Left ventricle myocardium inferior (tissue), 1 donor: ENCODE results near the gene ALS2CL. TPM values are rescaled to one million over a fixed set of nuclear protein-coding genes. Genes with fewer than 3 reads are reported as not detected.

ENCODE experiments used
- DNase-seq: peaks from one replicate; pipeline ENCODE4 v3.0.0-alpha.2; 2020
- H3K27ac ChIP-seq: fragments of 200-600 bp; replicated peaks from 2 replicates; pipeline ENCODE4 v1.8.0; 2021
- H3K27me3 ChIP-seq: fragments of 200-600 bp; 2 replicates; pipeline ENCODE4 v1.8.0; 2021; ENCODE audit warnings: low read depth
- H3K36me3 ChIP-seq: fragments of 200-600 bp; 2 replicates; pipeline ENCODE4 v1.8.0; 2021
- H3K4me1 ChIP-seq: fragments of 200-600 bp; 2 replicates; pipeline ENCODE4 v1.8.0; 2021
- H3K4me3 ChIP-seq: fragments of 200-600 bp; 2 replicates; pipeline ENCODE4 v1.8.0; 2021; ENCODE audit warnings: mild to moderate bottlenecking, moderate library complexity
- H3K9me3 ChIP-seq: fragments of 200-600 bp; replicated peaks from 2 replicates; pipeline ENCODE4 v1.8.0; 2021
- CTCF ChIP-seq: fragments of 200-600 bp; IDR thresholded peaks from 2 replicates; pipeline ENCODE4 v1.8.0; 2021; ENCODE audit warnings: antibody characterized with exemption, mild to moderate bottlenecking, borderline replicate concordance
- intact Hi-C: fragments of 100-400 bp; cut with micrococcal nuclease; formaldehyde crosslinking; loops from one replicate; pipeline ENCODE4 v1.11.0; 2022
- total RNA-seq: library from RNA; stranded (reverse); fragmentation: NEBNext Ultra II Directional; extraction: Animal tissue kit (Norgen Biotek cat#: 25700); gene quantifications from one replicate; pipeline ENCODE4 v1.2.1, GENCODE V29; 2021
- donor health status: DM: no; HTN: yes; CAD: no; lungs with severe emphysema.

The ALS2CL gene
- total RNA-seq, 1 donor from 2014 or later = 33.7 TPM

GRCh38 chr3:46648096-46648495, 45.4 kb downstream of the ALS2CL start:
- intact Hi-C loops = no loop called here
- Histone ChIP-seq H3K36me3 (no peaks in the 10 kb centered on the region), H3K4me3 (no peak overlapping the region), H3K27ac (no peak overlapping the region), H3K9me3 (peaks cover 10% of the 10 kb centered on the region), H3K4me1 (peaks cover 6% of the 10 kb centered on the region), H3K27me3 (no peaks in the 10 kb centered on the region)
- no peak for DNase-seq
- TF ChIP-seq CTCF = no peak

- Histone ChIP-seq H3K36me3 (no peaks in the 10 kb centered on the region), H3K4me3 (no peak overlapping the region), H3K27ac (no peak overlapping the region), H3K4me1 (peaks cover 6% of the 10 kb centered on the region), H3K9me3 (peaks cover 3% of the 10 kb centered on the region), H3K27me3 (peaks cover 3% of the 10 kb centered on the region)
- no peak for TF ChIP-seq CTCF
- intact Hi-C loops = no loop called here
- no peak for DNase-seq
These were observed 46.8 kb downstream of the ALS2CL start for GRCh38 chr3:46646700-46647099.

- intact Hi-C loops = no loop called here
These were observed 49.8 kb downstream of the ALS2CL start for GRCh38 chr3:46643701-46644100.

GRCh38 chr3:46642971-46643370, 50.5 kb downstream of the ALS2CL start:
- no peak for TF ChIP-seq CTCF
- intact Hi-C loops = no loop called here

More at GRCh38 chr3:46643701-46644100, 49.8 kb downstream of the ALS2CL start:
- Histone ChIP-seq H3K27ac (no peak overlapping the region), H3K9me3 (peaks cover 21% of the 10 kb centered on the region), H3K36me3 (no peaks in the 10 kb centered on the region), H3K27me3 (peaks cover 3% of the 10 kb centered on the region), H3K4me1 (peaks cover 9% of the 10 kb centered on the region), H3K4me3 (no peak overlapping the region)
- TF ChIP-seq CTCF = no peak
- DNase-seq = no peak

GRCh38 chr3:46640927-46641326, 52.6 kb downstream of the ALS2CL start:
- H3K27me3 ChIP-seq = peaks cover 3% of the 10 kb centered on the region
- no peak overlapping the region for H3K4me3 ChIP-seq
- H3K9me3 ChIP-seq = peaks cover 21% of the 10 kb centered on the region
- no peak for TF ChIP-seq CTCF
- DNase-seq = no peak
- intact Hi-C loops = no loop called here
- no peaks in the 10 kb centered on the region for H3K36me3 ChIP-seq
- no peak overlapping the region for H3K27ac ChIP-seq
- H3K4me1 ChIP-seq = peaks cover 4% of the 10 kb centered on the region

More at GRCh38 chr3:46642971-46643370, 50.5 kb downstream of the ALS2CL start:
- DNase-seq = no peak
- H3K27me3 ChIP-seq = peaks cover 3% of the 10 kb centered on the region
- no peak overlapping the region for H3K27ac ChIP-seq
- no peak overlapping the region for H3K4me3 ChIP-seq
- H3K36me3 ChIP-seq = no peaks in the 10 kb centered on the region
- peaks cover 9% of the 10 kb centered on the region for H3K4me1 ChIP-seq
- peaks cover 21% of the 10 kb centered on the region for H3K9me3 ChIP-seq
